Daoy (cell line): ENCODE results near the gene CCDC38. TPM values are rescaled to one million over a fixed set of nuclear protein-coding genes. Genes with fewer than 3 reads are reported as not detected.
"Not testable (repeated sequence)": the region's sequence is repeated elsewhere in the genome, so short reads cannot be mapped to it uniquely, and the experiment has no call there.

ENCODE experiments used
- DNase-seq: peaks from one replicate; pipeline ENCODE4 v3.0.0-alpha.2; 2015; ENCODE audit warnings: low read depth
- total RNA-seq: library from RNA; depleted of rRNA; stranded (reverse); fragments of >200 nt; shearing (Covaris generic); gene quantifications from 2 replicates; pipeline ENCODE4 v1.2.3, GENCODE V29; 2014; rRNA removed

The CCDC38 gene
- total RNA-seq = 0.06 TPM in 1 of 2 replicates, not detected in the other

- peak; percentile 92 for DNase-seq
These were observed at the start of gene CCDC38 for GRCh38 chr12:95942524-95943329. Gene CCDC38, minus strand, starts transcription at chr12:95942614. Its CDS starts 6,105 bp downstream, at chr12:95936509.

- no peak for DNase-seq
These were observed 47.7 kb upstream of the CCDC38 start for GRCh38 chr12:95990136-95990535.

GRCh38 chr12:95989504-95990123, 47.2 kb upstream of the CCDC38 start:
- no peak for DNase-seq

GRCh38 chr12:95988506-95989275, 46.3 kb upstream of the CCDC38 start:
- no peak for DNase-seq

- DNase-seq = no peak
These were observed 44.5 kb upstream of the CCDC38 start for GRCh38 chr12:95986635-95987570.

GRCh38 chr12:95984682-95985081, 42.3 kb upstream of the CCDC38 start:
- no peak for DNase-seq

- DNase-seq = no peak
These were observed 40.2 kb upstream of the CCDC38 start for GRCh38 chr12:95982602-95983001.

GRCh38 chr12:95980437-95980836, 38.0 kb upstream of the CCDC38 start:
- DNase-seq = no peak

GRCh38 chr12:95978774-95979173, 36.4 kb upstream of the CCDC38 start:
- DNase-seq = no peak

- no peak for DNase-seq
These were observed 35.9 kb upstream of the CCDC38 start for GRCh38 chr12:95978351-95978750.

GRCh38 chr12:95977764-95978305, 35.4 kb upstream of the CCDC38 start:
- no peak for DNase-seq

- DNase-seq = peak; percentile 15
These were observed 34.0 kb upstream of the CCDC38 start for GRCh38 chr12:95976416-95976832.

- DNase-seq = no peak
These were observed 33.1 kb upstream of the CCDC38 start for GRCh38 chr12:95975491-95975890.

GRCh38 chr12:95974358-95974757, 31.9 kb upstream of the CCDC38 start:
- no peak for DNase-seq

GRCh38 chr12:95972832-95973456, 30.5 kb upstream of the CCDC38 start:
- no peak for DNase-seq

GRCh38 chr12:95970905-95971304, 28.5 kb upstream of the CCDC38 start:
- no peak for DNase-seq

GRCh38 chr12:95969116-95969515, 26.7 kb upstream of the CCDC38 start:
- DNase-seq = not testable (repeated sequence)

GRCh38 chr12:95967301-95967700, 24.9 kb upstream of the CCDC38 start:
- DNase-seq = no peak

GRCh38 chr12:95966287-95966870, 24.0 kb upstream of the CCDC38 start:
- DNase-seq = no peak

GRCh38 chr12:95963096-95963495, 20.7 kb upstream of the CCDC38 start:
- DNase-seq = no peak
